Ishikawa (cell line): Measurements from ENCODE around the gene ASB7.

Experiments
- EP300 ChIP-seq: IDR thresholded peaks from 2 replicates; pipeline ENCODE4 v1.6.1; 2012; ENCODE audit warnings: borderline replicate concordance
- TAF1 ChIP-seq: IDR thresholded peaks from 2 replicates; pipeline ENCODE4 v1.6.1; 2012; ENCODE audit warnings: low read depth, mild to moderate bottlenecking
- TF ChIP-seq, protein P1 (sequence below): IDR thresholded peaks from 2 replicates; pipeline ENCODE4 v1.6.1; 2012; ENCODE audit warnings: low read depth, mild to moderate bottlenecking

- no peak for TF ChIP-seq TAF1
- TF ChIP-seq EP300, result no peak
- TF ChIP-seq, protein P1, sequence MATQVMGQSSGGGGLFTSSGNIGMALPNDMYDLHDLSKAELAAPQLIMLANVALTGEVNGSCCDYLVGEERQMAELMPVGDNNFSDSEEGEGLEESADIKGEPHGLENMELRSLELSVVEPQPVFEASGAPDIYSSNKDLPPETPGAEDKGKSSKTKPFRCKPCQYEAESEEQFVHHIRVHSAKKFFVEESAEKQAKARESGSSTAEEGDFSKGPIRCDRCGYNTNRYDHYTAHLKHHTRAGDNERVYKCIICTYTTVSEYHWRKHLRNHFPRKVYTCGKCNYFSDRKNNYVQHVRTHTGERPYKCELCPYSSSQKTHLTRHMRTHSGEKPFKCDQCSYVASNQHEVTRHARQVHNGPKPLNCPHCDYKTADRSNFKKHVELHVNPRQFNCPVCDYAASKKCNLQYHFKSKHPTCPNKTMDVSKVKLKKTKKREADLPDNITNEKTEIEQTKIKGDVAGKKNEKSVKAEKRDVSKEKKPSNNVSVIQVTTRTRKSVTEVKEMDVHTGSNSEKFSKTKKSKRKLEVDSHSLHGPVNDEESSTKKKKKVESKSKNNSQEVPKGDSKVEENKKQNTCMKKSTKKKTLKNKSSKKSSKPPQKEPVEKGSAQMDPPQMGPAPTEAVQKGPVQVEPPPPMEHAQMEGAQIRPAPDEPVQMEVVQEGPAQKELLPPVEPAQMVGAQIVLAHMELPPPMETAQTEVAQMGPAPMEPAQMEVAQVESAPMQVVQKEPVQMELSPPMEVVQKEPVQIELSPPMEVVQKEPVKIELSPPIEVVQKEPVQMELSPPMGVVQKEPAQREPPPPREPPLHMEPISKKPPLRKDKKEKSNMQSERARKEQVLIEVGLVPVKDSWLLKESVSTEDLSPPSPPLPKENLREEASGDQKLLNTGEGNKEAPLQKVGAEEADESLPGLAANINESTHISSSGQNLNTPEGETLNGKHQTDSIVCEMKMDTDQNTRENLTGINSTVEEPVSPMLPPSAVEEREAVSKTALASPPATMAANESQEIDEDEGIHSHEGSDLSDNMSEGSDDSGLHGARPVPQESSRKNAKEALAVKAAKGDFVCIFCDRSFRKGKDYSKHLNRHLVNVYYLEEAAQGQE, result no peak
Measured at GRCh38 chr15:100663086-100663914, 60.9 kb downstream of the ASB7 start.
